ENCODE data around the gene ZNF765. TPM values are rescaled to one million over a fixed set of nuclear protein-coding genes. Genes with fewer than 3 reads are reported as not detected.
"Not testable (repeated sequence)": the region's sequence is repeated elsewhere in the genome, so short reads cannot be mapped to it uniquely, and the experiment has no call there.

The ZNF765 gene
- 10 to 100 TPM; 16.2 to 17.4 TPM for total RNA-seq

GRCh38 chr19:53394974-53395839 lies at the start of gene ZNF765:
TSS of gene ZNF765 (plus strand) at chr19:53395149. CDS start at chr19:53398016, 2,867 bp downstream.
- no peaks in the 10 kb centered on the region for H3K27me3 Mint-ChIP-seq
- peaks cover 16% of the 10 kb centered on the region for H3K4me1 Mint-ChIP-seq
- H3K9me3 Mint-ChIP-seq, result peaks cover 23% of the 10 kb centered on the region
- peak within 1 kb of the TSS; percentile 92 for H3K4me3 Mint-ChIP-seq
- peaks cover 40% of the 10 kb centered on the region for H3K36me3 Mint-ChIP-seq
- H3K27ac Mint-ChIP-seq, result peak within 1 kb of the TSS; percentile 85
- ATAC-seq (ENCODE audit: low read depth) (peak; percentile 97), DNase-seq (peak; percentile 98)
- POLR2A ChIA-PET, result interaction anchor here (0.6 to 2.0 kb wide), 5 partner anchors 21 to 454 kb away, joined by 3 to 5 read pairs (median 4); partner anchors contain the start of gene ZNF845

GRCh38 chr19:53355739-53356138 lies 39.2 kb upstream of the ZNF765 start:
- peaks cover 44% of the 10 kb centered on the region for H3K36me3 Mint-ChIP-seq

GRCh38 chr19:53357821-53358581 lies 36.9 kb upstream of the ZNF765 start:
- no peaks in the 10 kb centered on the region for H3K4me1 Mint-ChIP-seq
- no peaks in the 10 kb centered on the region for H3K27me3 Mint-ChIP-seq
- H3K4me3 Mint-ChIP-seq, result no peak overlapping the region
- H3K36me3 Mint-ChIP-seq, result peaks cover 21% of the 10 kb centered on the region
- H3K9me3 Mint-ChIP-seq, result peaks cover 21% of the 10 kb centered on the region
- no peak overlapping the region for H3K27ac Mint-ChIP-seq
- DNase-seq, result no peak
- POLR2A ChIA-PET, result no interaction called here
- ATAC-seq (ENCODE audit: low read depth), result no peak

More at GRCh38 chr19:53355739-53356138, 39.2 kb upstream of the ZNF765 start:
- Mint-ChIP-seq H3K27ac (no peak overlapping the region), H3K4me1 (no peaks in the 10 kb centered on the region), H3K27me3 (no peaks in the 10 kb centered on the region), H3K9me3 (peaks cover 43% of the 10 kb centered on the region), H3K4me3 (no peak overlapping the region)
- POLR2A ChIA-PET, result no interaction called here
- DNase-seq (no peak), ATAC-seq (ENCODE audit: low read depth) (no peak)

- H3K9me3 Mint-ChIP-seq, result peaks cover 11% of the 10 kb centered on the region
- POLR2A ChIA-PET, H3K27ac Mint-ChIP-seq: not testable (repeated sequence)
Observed at GRCh38 chr19:53360056-53360455, 34.9 kb upstream of the ZNF765 start.

GRCh38 chr19:53365134-53365898 lies 29.6 kb upstream of the ZNF765 start, which contains the start of gene ZNF525:
TSS of gene ZNF525 (plus strand) at chr19:53365705. CDS start at chr19:53372282, 6,577 bp downstream.
- peak within 1 kb of the TSS; percentile 97 for H3K4me3 Mint-ChIP-seq
- POLR2A ChIA-PET, result interaction anchor here (1.1 kb wide), 1 partner anchor 29 kb away, joined by 5 read pairs; no protein-coding TSS in a partner anchor
- H3K27ac Mint-ChIP-seq, result peak within 1 kb of the TSS; percentile 96
- ATAC-seq (ENCODE audit: low read depth), result peak; percentile 100
- H3K4me1 Mint-ChIP-seq, result peaks cover 12% of the 10 kb centered on the region
- H3K9me3 Mint-ChIP-seq, result peaks cover 6% of the 10 kb centered on the region
- no peaks in the 10 kb centered on the region for H3K27me3 Mint-ChIP-seq
- H3K36me3 Mint-ChIP-seq, result peaks cover 33% of the 10 kb centered on the region
- DNase-seq, result peak; percentile 99

More at GRCh38 chr19:53360056-53360455, 34.9 kb upstream of the ZNF765 start:
- H3K27me3 Mint-ChIP-seq; H3K4me1 Mint-ChIP-seq; DNase-seq; H3K4me3 Mint-ChIP-seq; H3K36me3 Mint-ChIP-seq; ATAC-seq (ENCODE audit: low read depth): not testable (repeated sequence)

GRCh38 chr19:53365899-53366493 lies 29.0 kb upstream of the ZNF765 start:
- peaks cover 9% of the 10 kb centered on the region for H3K9me3 Mint-ChIP-seq
- peak overlapping the region; percentile 97 for H3K4me3 Mint-ChIP-seq
- H3K4me1 Mint-ChIP-seq, result peaks cover 12% of the 10 kb centered on the region
- H3K27me3 Mint-ChIP-seq, result no peaks in the 10 kb centered on the region
- POLR2A ChIA-PET, result interaction anchor here (0.7 to 1.1 kb wide), 2 partner anchors 23 to 29 kb away, joined by 3 to 5 read pairs; no protein-coding TSS in a partner anchor
- DNase-seq (no peak), ATAC-seq (ENCODE audit: low read depth) (peak; percentile 38)
- H3K36me3 Mint-ChIP-seq, result peaks cover 40% of the 10 kb centered on the region
- H3K27ac Mint-ChIP-seq, result peak overlapping the region; percentile 96

GRCh38 chr19:53372196-53372595 lies 22.8 kb upstream of the ZNF765 start:
- ATAC-seq (ENCODE audit: low read depth), result no peak
- Mint-ChIP-seq H3K27me3 (no peaks in the 10 kb centered on the region), H3K27ac (no peak overlapping the region), H3K4me1 (peaks cover 5% of the 10 kb centered on the region), H3K36me3 (peaks cover 87% of the 10 kb centered on the region), H3K9me3 (peaks cover 21% of the 10 kb centered on the region), H3K4me3 (no peak overlapping the region)
- POLR2A ChIA-PET, result no interaction called here
- DNase-seq, result no peak

- Mint-ChIP-seq H3K36me3 (peaks cover 90% of the 10 kb centered on the region), H3K4me3 (no peak overlapping the region), H3K27me3 (no peaks in the 10 kb centered on the region), H3K9me3 (peaks cover 18% of the 10 kb centered on the region), H3K4me1 (peaks cover 2% of the 10 kb centered on the region), H3K27ac (no peak overlapping the region)
- POLR2A ChIA-PET, result interaction anchor here (0.6 kb wide), 1 partner anchor 20 kb away, joined by 3 read pairs; the partner anchor contains the start of gene ZNF765
- ATAC-seq (ENCODE audit: low read depth), result no peak
- DNase-seq, result no peak
Observed at GRCh38 chr19:53374288-53374687, 20.7 kb upstream of the ZNF765 start.

GRCh38 chr19:53374743-53375142 lies 20.2 kb upstream of the ZNF765 start:
- no peak overlapping the region for H3K27ac Mint-ChIP-seq
- H3K27me3 Mint-ChIP-seq, result no peaks in the 10 kb centered on the region
- ATAC-seq (ENCODE audit: low read depth), result no peak
- peaks cover 18% of the 10 kb centered on the region for H3K9me3 Mint-ChIP-seq
- peaks cover 92% of the 10 kb centered on the region for H3K36me3 Mint-ChIP-seq
- POLR2A ChIA-PET, result interaction anchor here (0.6 kb wide), 1 partner anchor 20 kb away, joined by 3 read pairs; the partner anchor contains the start of gene ZNF765
- peaks cover 2% of the 10 kb centered on the region for H3K4me1 Mint-ChIP-seq
- no peak for DNase-seq
- no peak overlapping the region for H3K4me3 Mint-ChIP-seq

GRCh38 chr19:53381376-53381775 lies 13.6 kb upstream of the ZNF765 start:
- DNase-seq, result no peak
- H3K9me3 Mint-ChIP-seq, result peaks cover 53% of the 10 kb centered on the region
- H3K4me3 Mint-ChIP-seq, result no peak overlapping the region
- H3K27me3 Mint-ChIP-seq, result no peaks in the 10 kb centered on the region
- no peak for ATAC-seq (ENCODE audit: low read depth)
- peaks cover 88% of the 10 kb centered on the region for H3K36me3 Mint-ChIP-seq
- peaks cover 2% of the 10 kb centered on the region for H3K4me1 Mint-ChIP-seq
- H3K27ac Mint-ChIP-seq, result no peak overlapping the region
- POLR2A ChIA-PET, result no interaction called here

GRCh38 chr19:53388168-53388567 lies 6.8 kb upstream of the ZNF765 start:
- no peaks in the 10 kb centered on the region for H3K4me1 Mint-ChIP-seq
- peaks cover 44% of the 10 kb centered on the region for H3K36me3 Mint-ChIP-seq
- no peaks in the 10 kb centered on the region for H3K27me3 Mint-ChIP-seq
- H3K27ac Mint-ChIP-seq, result no peak overlapping the region
- POLR2A ChIA-PET, result no interaction called here
- no peak overlapping the region for H3K4me3 Mint-ChIP-seq
- no peak for DNase-seq
- no peak for ATAC-seq (ENCODE audit: low read depth)
- peaks cover 42% of the 10 kb centered on the region for H3K9me3 Mint-ChIP-seq

GRCh38 chr19:53388904-53389303 lies 6.0 kb upstream of the ZNF765 start:
- DNase-seq (no peak), ATAC-seq (ENCODE audit: low read depth) (no peak)
- H3K27me3 Mint-ChIP-seq, result no peaks in the 10 kb centered on the region
- H3K4me3 Mint-ChIP-seq, result no peak overlapping the region
- POLR2A ChIA-PET, result interaction anchor here (0.5 kb wide), 1 partner anchor 22 kb away, joined by 3 read pairs; no protein-coding TSS in a partner anchor
- H3K27ac Mint-ChIP-seq, result no peak overlapping the region
- H3K36me3 Mint-ChIP-seq, result peaks cover 44% of the 10 kb centered on the region
- peaks cover 43% of the 10 kb centered on the region for H3K9me3 Mint-ChIP-seq
- no peaks in the 10 kb centered on the region for H3K4me1 Mint-ChIP-seq
